KBM-7 (cell line): Measurements from ENCODE around the gene THOP1.
A peak's percentile ranks its signal among the peaks of the same experiment; 100 is the strongest.

Experiments
- DNase-seq: peaks from one replicate; pipeline ENCODE4 v3.0.0-alpha.2; 2015
- in situ Hi-C: fragments of 300-500 bp; cut with MboI; formaldehyde crosslinking; loops from 2 replicates; pipeline ENCODE4 v1.14.3; 2020; ENCODE audit warnings: low sequenced_read_pairs, low pct_unique_long_range_greater_than_20kb, mixed read lengths

THOP1 gene

GRCh38 chr19:2785244-2785997, at the start of gene THOP1:
Gene THOP1 (plus strand): TSS chr19:2785503. CDS start chr19:2785663, 160 bp downstream.
- DNase-seq: peak; percentile 99
- in situ Hi-C loops: no loop called here

- DNase-seq: no peak
- in situ Hi-C loops: no loop called here
Observed at GRCh38 chr19:2736550-2737190, 48.6 kb upstream of the THOP1 start.

GRCh38 chr19:2739602-2740313, 45.5 kb upstream of the THOP1 start, which contains the start of gene SLC39A3:
Gene SLC39A3 (minus strand): TSS chr19:2740017. CDS start chr19:2737257, 2,760 bp downstream.
- DNase-seq: peak; percentile 99
- in situ Hi-C loops: no loop called here

- in situ Hi-C loops: no loop called here
- no peak for DNase-seq
Observed at GRCh38 chr19:2740314-2740656, 45.0 kb upstream of the THOP1 start.

GRCh38 chr19:2743099-2743498, 42.2 kb upstream of the THOP1 start:
- DNase-seq: no peak
- in situ Hi-C loops: no loop called here

GRCh38 chr19:2744113-2744512, 41.2 kb upstream of the THOP1 start:
- in situ Hi-C loops: no loop called here

GRCh38 chr19:2747349-2747748, 38.0 kb upstream of the THOP1 start:
- DNase-seq: no peak
- in situ Hi-C loops: no loop called here

More at GRCh38 chr19:2744113-2744512, 41.2 kb upstream of the THOP1 start:
- DNase-seq: no peak

- no peak for DNase-seq
- in situ Hi-C loops: no loop called here
Observed at GRCh38 chr19:2750808-2751437, 34.4 kb upstream of the THOP1 start.

GRCh38 chr19:2751438-2751830, 33.9 kb upstream of the THOP1 start:
- in situ Hi-C loops: no loop called here
- DNase-seq: no peak

GRCh38 chr19:2754659-2755447, 30.4 kb upstream of the THOP1 start:
- in situ Hi-C loops: no loop called here
- no peak for DNase-seq

GRCh38 chr19:2755448-2755705, 29.9 kb upstream of the THOP1 start:
- in situ Hi-C loops: no loop called here
- DNase-seq: no peak

GRCh38 chr19:2755811-2756210, 29.5 kb upstream of the THOP1 start:
- in situ Hi-C loops: no loop called here
- no peak for DNase-seq

- in situ Hi-C loops: no loop called here
- no peak for DNase-seq
Observed at GRCh38 chr19:2756477-2756876, 28.8 kb upstream of the THOP1 start.

GRCh38 chr19:2756921-2757881, 28.1 kb upstream of the THOP1 start:
- in situ Hi-C loops: no loop called here
- DNase-seq: no peak

- in situ Hi-C loops: no loop called here
- DNase-seq: no peak
Observed at GRCh38 chr19:2758601-2759313, 26.5 kb upstream of the THOP1 start.

- in situ Hi-C loops: no loop called here
- no peak for DNase-seq
Observed at GRCh38 chr19:2759362-2759761, 25.9 kb upstream of the THOP1 start.

- no peak for DNase-seq
- in situ Hi-C loops: no loop called here
Observed at GRCh38 chr19:2759965-2760364, 25.3 kb upstream of the THOP1 start.

GRCh38 chr19:2761309-2761677, 24.0 kb upstream of the THOP1 start:
- DNase-seq: no peak
- in situ Hi-C loops: no loop called here
